ENCODE measurements around the gene TEX53. TPM values are rescaled to one million over a fixed set of nuclear protein-coding genes. Genes with fewer than 3 reads are reported as not detected.
A peak's percentile ranks its signal among the peaks of the same experiment; 100 is the strongest.

The TEX53 gene
- total RNA-seq, 4 donors from 2014 or later = not detected

GRCh38 chr9:114666851-114667250 is 9.2 kb upstream of the TEX53 start:
- no peak overlapping the region for H3K4me3 ChIP-seq
- no peak for DNase-seq (ENCODE audit: low spot score in 2 of 2)
- no peak for TF ChIP-seq EP300 (IDR thresholded peaks at IDR 0.05)
- TF ChIP-seq, protein P1, sequence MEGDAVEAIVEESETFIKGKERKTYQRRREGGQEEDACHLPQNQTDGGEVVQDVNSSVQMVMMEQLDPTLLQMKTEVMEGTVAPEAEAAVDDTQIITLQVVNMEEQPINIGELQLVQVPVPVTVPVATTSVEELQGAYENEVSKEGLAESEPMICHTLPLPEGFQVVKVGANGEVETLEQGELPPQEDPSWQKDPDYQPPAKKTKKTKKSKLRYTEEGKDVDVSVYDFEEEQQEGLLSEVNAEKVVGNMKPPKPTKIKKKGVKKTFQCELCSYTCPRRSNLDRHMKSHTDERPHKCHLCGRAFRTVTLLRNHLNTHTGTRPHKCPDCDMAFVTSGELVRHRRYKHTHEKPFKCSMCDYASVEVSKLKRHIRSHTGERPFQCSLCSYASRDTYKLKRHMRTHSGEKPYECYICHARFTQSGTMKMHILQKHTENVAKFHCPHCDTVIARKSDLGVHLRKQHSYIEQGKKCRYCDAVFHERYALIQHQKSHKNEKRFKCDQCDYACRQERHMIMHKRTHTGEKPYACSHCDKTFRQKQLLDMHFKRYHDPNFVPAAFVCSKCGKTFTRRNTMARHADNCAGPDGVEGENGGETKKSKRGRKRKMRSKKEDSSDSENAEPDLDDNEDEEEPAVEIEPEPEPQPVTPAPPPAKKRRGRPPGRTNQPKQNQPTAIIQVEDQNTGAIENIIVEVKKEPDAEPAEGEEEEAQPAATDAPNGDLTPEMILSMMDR (IDR thresholded peaks at IDR 0.05) = no peak
- no peak for TF ChIP-seq POLR2A (IDR thresholded peaks at IDR 0.05)
- no peaks in the 10 kb centered on the region for H3K4me1 ChIP-seq
- WGBS, 2 donors = 54 to 71% methylated on average over 4 of the region's 4 CpGs
- no peaks in the 10 kb centered on the region for H3K36me3 ChIP-seq
- no peaks in the 10 kb centered on the region for H3K27me3 ChIP-seq
- peaks cover 0 to 4% (median 0%) of the 10 kb centered on the region in 4 donors for H3K9me3 ChIP-seq
- H3K27ac ChIP-seq = no peak overlapping the region

DNA sequence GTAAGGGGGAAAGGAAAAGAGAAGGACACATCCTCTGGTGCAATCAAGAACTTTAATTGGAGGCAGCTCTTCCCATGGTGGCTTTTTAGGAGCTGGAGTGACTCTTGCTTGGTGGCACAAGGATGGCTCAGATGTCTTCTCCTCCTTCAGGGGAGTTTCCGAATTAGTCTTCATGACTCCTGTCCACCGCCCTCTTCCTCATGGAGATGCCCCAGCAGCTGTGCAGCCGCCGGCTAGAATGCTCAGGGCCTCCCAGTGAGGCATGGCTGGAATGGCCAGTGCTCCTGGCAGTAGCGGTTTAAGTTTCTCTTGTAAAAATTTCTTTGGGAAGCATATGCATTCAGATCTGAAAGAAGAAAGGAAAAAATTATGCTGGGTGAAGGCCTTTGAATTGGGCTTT is 8.8 kb upstream of the TEX53 start:
- 94 to 96% methylated on average over 5 of the region's 5 CpGs for WGBS, 2 donors
- H3K27me3 ChIP-seq = no peaks in the 10 kb centered on the region
- H3K9me3 ChIP-seq = peaks cover 0 to 4% (median 0%) of the 10 kb centered on the region in 4 donors
- H3K4me3 ChIP-seq = no peak overlapping the region
- H3K36me3 ChIP-seq = no peaks in the 10 kb centered on the region
- no peaks in the 10 kb centered on the region for H3K4me1 ChIP-seq
- TF ChIP-seq, protein P1 (IDR thresholded peaks at IDR 0.05) = no peak
- TF ChIP-seq EP300 (IDR thresholded peaks at IDR 0.05) = no peak
- no peak for DNase-seq (ENCODE audit: low spot score in 2 of 2)
- H3K27ac ChIP-seq = no peak overlapping the region

- no peak overlapping the region for H3K4me3 ChIP-seq
- TF ChIP-seq, protein P1 (IDR thresholded peaks at IDR 0.05) = no peak
- TF ChIP-seq EP300 (IDR thresholded peaks at IDR 0.05) = no peak
- no peak for TF ChIP-seq POLR2A (IDR thresholded peaks at IDR 0.05)
- H3K9me3 ChIP-seq = no peaks in the 10 kb centered on the region
- DNase-seq (ENCODE audit: low spot score in 2 of 2) = no peak
- no peaks in the 10 kb centered on the region for H3K4me1 ChIP-seq
- H3K36me3 ChIP-seq = no peaks in the 10 kb centered on the region
- no peak overlapping the region for H3K27ac ChIP-seq
- H3K27me3 ChIP-seq = no peaks in the 10 kb centered on the region
- 54 to 57% methylated on average over 3 of the region's 3 CpGs for WGBS, 2 donors
Measured at GRCh38 chr9:114664181-114664580, 6.6 kb upstream of the TEX53 start.

- Histone ChIP-seq H3K4me3 (no peak overlapping the region), H3K27me3 (no peaks in the 10 kb centered on the region), H3K36me3 (no peaks in the 10 kb centered on the region), H3K27ac (no peak overlapping the region), H3K9me3 (no peaks in the 10 kb centered on the region), H3K4me1 (no peaks in the 10 kb centered on the region)
- TF ChIP-seq POLR2A (IDR thresholded peaks at IDR 0.05) = no peak
- TF ChIP-seq, protein P1 (IDR thresholded peaks at IDR 0.05) = peak; percentile 49 to 75 (median 61)
- DNase-seq (ENCODE audit: low spot score in 2 of 2) = peak in 1 of 2 donors; percentile 41
- 39 to 53% methylated on average over 10 of the region's 10 CpGs for WGBS, 2 donors
Measured at GRCh38 chr9:114662081-114662989, 4.7 kb upstream of the TEX53 start.

- no peak for DNase-seq (ENCODE audit: low spot score in 2 of 2)
- TF ChIP-seq POLR2A (IDR thresholded peaks at IDR 0.05) = no peak
- TF ChIP-seq EP300 (IDR thresholded peaks at IDR 0.05) = no peak
- TF ChIP-seq, protein P1 (IDR thresholded peaks at IDR 0.05) = no peak
- no peaks in the 10 kb centered on the region for H3K9me3 ChIP-seq
- H3K27me3 ChIP-seq = no peaks in the 10 kb centered on the region
- no peaks in the 10 kb centered on the region for H3K36me3 ChIP-seq
- H3K27ac ChIP-seq = no peak overlapping the region
- H3K4me3 ChIP-seq = no peak overlapping the region
- WGBS, 2 donors = 80 to 84% methylated on average over 12 of the region's 12 CpGs
- H3K4me1 ChIP-seq = peaks cover 0 to 2% (median 0%) of the 10 kb centered on the region in 4 donors
Measured at GRCh38 chr9:114656301-114656700, 1.3 kb downstream of the TEX53 start.
